ENCODE measurements around the gene ERRFI1. TPM values are rescaled to one million over a fixed set of nuclear protein-coding genes. Genes with fewer than 3 reads are reported as not detected.

The ERRFI1 gene
- total and polyA plus RNA-seq, 10 of the 15 experiments (the other 5 are each of a cell fraction or from before 2014, with no cell fraction given), result 0.90 to 6.5 (median 3.1) TPM

DNA sequence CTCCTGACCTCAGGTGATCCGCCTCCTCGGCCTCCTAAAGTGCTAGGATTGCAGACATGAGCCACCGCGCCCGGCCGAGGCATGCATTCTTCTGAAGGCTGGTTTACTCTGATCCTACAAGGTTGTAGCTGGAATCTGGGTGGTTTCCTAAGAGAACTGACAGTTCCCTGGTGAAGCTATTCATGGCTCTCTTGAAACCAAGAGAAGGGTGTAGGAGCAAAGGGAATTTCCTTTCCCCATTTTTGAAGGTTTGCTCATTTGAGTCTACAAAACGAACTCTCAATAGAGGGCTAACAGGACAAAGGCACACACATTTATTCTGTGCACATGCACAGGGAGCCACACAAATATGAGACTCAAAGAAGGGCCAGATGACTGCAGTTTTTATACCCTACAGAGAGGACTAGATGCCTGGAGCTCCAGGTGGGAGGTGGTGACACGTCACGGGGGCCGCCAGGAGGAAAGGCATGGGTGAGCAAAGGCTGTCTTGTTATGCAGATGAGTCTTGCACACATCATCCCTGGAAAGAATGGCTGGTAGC lies 49.5 kb upstream of the ERRFI1 start:
- H3K9me3 ChIP-seq (replicated peaks; ENCODE audit: control insufficient read depth, insufficient read depth, low read length), result no peaks in the 10 kb centered on the region
- H3K9ac ChIP-seq (ENCODE audit: control insufficient read depth, insufficient read depth, low read length), result no peak overlapping the region
- no peak overlapping the region for H3K4me3 ChIP-seq
- H3K4me2 ChIP-seq (ENCODE audit: control insufficient read depth, insufficient read depth), result no peak overlapping the region
- DNase-seq (ENCODE audit: low read depth, low spot score), result no peak
- no TSS peak for BruUV-seq (replicated peaks)
- H3K27ac ChIP-seq (ENCODE audit: control insufficient read depth, insufficient read depth), result no peak overlapping the region
- FAIRE-seq, result no peak
- in situ Hi-C loops (cut with MboI) (no loop called here), intact Hi-C loops (cut with micrococcal nuclease; ENCODE audit: unreplicated experiment) (no loop called here)
- 69% methylated on average over 10 of the region's 10 CpGs for WGBS (ENCODE audit: insufficient coverage, insufficient replicate concordance, low lambda C conversion rate, missing lambda C conversion rate)
- POLR2A ChIA-PET, result no interaction called here
- CTCF ChIA-PET, result no interaction called here
- H3K4me1 ChIP-seq (ENCODE audit: control insufficient read depth, insufficient read depth, low read length), result no peaks in the 10 kb centered on the region
- RAD21 ChIA-PET (ENCODE audit: unreplicated experiment), result no interaction called here
- no peaks in the 10 kb centered on the region for H3K27me3 ChIP-seq (replicated peaks in 1 of 2; ENCODE audit: control insufficient read depth in 2 of 2, insufficient read depth in 2 of 2, low read length in 1 of 2)
- no peak overlapping the region for H2AFZ ChIP-seq (ENCODE audit: control insufficient read depth, low read depth, low read length)
- no peak for ATAC-seq
- no peak for TF ChIP-seq HDAC6 (IDR thresholded peaks at IDR 0.05; ENCODE audit: unreplicated experiment)
- SMC1A ChIA-PET (ENCODE audit: uncharacterized antibody, unreplicated experiment), result no interaction called here
- no peaks in the 10 kb centered on the region for H3K79me2 ChIP-seq (ENCODE audit: control insufficient read depth, insufficient read depth, low read length)
- no peaks in the 10 kb centered on the region for H3K36me3 ChIP-seq (ENCODE audit: control insufficient read depth in 2 of 2, insufficient read depth in 2 of 2, low read length in 1 of 2)
- H4K20me1 ChIP-seq (ENCODE audit: control insufficient read depth, insufficient read depth), result no peaks in the 10 kb centered on the region

DNA sequence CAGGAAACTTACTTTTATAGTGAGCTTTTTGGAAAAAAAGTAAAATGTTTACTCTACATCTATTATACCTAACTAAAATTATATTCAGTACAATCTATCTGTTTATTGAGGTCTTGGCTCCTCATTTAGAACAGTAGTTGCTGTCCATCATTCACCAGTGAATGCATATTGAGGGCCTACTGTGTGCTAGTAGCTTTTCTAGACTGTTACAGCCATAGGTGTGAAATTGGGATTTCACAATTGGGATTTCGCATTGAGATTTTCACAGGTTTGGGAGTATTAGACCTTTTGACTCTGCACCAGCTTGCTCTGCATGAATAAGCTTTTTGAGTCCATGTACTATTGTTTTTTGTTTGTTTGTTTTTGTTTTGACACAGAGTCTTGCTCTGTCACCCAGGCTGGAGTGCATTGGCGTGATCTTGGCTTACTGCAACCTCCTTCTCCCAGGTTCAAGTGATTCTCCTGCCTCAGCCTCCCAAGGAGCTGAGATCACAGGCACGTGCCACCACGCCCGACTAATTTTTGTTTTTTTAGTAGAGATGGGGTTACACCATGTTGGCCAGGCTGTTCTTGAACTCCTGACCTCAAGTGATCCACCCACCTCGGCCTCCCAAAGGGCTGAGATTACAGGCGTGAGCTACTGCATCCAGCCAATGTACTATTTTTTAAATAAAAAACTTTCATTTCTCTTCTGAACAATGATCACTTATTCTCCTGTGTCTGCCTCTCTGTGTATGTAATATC lies 47.2 kb upstream of the ERRFI1 start:
- no peak for ATAC-seq
- H3K4me2 ChIP-seq (ENCODE audit: control insufficient read depth, insufficient read depth), result no peak overlapping the region
- BruUV-seq (replicated peaks), result no TSS peak
- ChIA-PET RAD21 (ENCODE audit: unreplicated experiment) (no interaction called here), SMC1A (ENCODE audit: uncharacterized antibody, unreplicated experiment) (interaction anchor here (0.7 to 1.6 kb wide), 3 partner anchors 28 to 274 kb away, joined by 3 read pairs; no protein-coding TSS in a partner anchor), POLR2A (no interaction called here), CTCF (interaction anchor here (0.9 to 2.3 kb wide), 3 partner anchors 10 to 58 kb away, joined by 3 to 7 read pairs (median 3); no protein-coding TSS in a partner anchor)
- H3K79me2 ChIP-seq (ENCODE audit: control insufficient read depth, insufficient read depth, low read length), result no peaks in the 10 kb centered on the region
- H3K9me3 ChIP-seq (replicated peaks; ENCODE audit: control insufficient read depth, insufficient read depth, low read length), result no peaks in the 10 kb centered on the region
- H3K27me3 ChIP-seq (replicated peaks in 1 of 2; ENCODE audit: control insufficient read depth in 2 of 2, insufficient read depth in 2 of 2, low read length in 1 of 2), result no peaks in the 10 kb centered on the region
- no peak overlapping the region for H3K9ac ChIP-seq (ENCODE audit: control insufficient read depth, insufficient read depth, low read length)
- H2AFZ ChIP-seq (ENCODE audit: control insufficient read depth, low read depth, low read length), result no peak overlapping the region
- H3K4me3 ChIP-seq, result no peak overlapping the region
- H3K36me3 ChIP-seq (ENCODE audit: control insufficient read depth in 2 of 2, insufficient read depth in 2 of 2, low read length in 1 of 2), result no peaks in the 10 kb centered on the region
- H3K4me1 ChIP-seq (ENCODE audit: control insufficient read depth, insufficient read depth, low read length), result no peaks in the 10 kb centered on the region
- WGBS (ENCODE audit: insufficient coverage, insufficient replicate concordance, low lambda C conversion rate, missing lambda C conversion rate), result 6% methylated on average over 7 of the region's 7 CpGs
- no peak for FAIRE-seq
- intact Hi-C loops (cut with micrococcal nuclease; ENCODE audit: unreplicated experiment) (no loop called here), in situ Hi-C loops (cut with MboI) (no loop called here)
- TF ChIP-seq, protein P1, sequence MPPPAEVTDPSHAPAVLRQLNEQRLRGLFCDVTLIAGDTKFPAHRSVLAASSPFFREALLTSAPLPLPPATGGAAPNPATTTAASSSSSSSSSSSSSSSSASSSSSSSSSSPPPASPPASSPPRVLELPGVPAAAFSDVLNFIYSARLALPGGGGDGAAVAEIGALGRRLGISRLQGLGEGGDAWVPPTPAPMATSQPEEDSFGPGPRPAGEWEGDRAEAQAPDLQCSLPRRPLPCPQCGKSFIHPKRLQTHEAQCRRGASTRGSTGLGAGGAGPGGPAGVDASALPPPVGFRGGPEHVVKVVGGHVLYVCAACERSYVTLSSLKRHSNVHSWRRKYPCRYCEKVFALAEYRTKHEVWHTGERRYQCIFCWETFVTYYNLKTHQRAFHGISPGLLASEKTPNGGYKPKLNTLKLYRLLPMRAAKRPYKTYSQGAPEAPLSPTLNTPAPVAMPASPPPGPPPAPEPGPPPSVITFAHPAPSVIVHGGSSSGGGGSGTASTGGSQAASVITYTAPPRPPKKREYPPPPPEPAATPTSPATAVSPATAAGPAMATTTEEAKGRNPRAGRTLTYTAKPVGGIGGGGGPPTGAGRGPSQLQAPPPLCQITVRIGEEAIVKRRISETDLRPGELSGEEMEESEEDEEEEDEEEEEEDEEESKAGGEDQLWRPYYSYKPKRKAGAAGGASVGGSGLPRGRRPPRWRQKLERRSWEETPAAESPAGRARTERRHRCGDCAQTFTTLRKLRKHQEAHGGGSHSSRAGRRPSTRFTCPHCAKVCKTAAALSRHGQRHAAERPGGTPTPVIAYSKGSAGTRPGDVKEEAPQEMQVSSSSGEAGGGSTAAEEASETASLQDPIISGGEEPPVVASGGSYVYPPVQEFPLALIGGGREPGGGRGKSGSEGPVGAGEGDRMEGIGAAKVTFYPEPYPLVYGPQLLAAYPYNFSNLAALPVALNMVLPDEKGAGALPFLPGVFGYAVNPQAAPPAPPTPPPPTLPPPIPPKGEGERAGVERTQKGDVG (CRISPR knock-in tag; IDR thresholded peaks at IDR 0.05), result no peak
- no peak for TF ChIP-seq CBFB (IDR thresholded peaks at IDR 0.05; ENCODE audit: low read depth)
- no peak for TF ChIP-seq RAD51 (IDR thresholded peaks at IDR 0.05)
- no peaks in the 10 kb centered on the region for H4K20me1 ChIP-seq (ENCODE audit: control insufficient read depth, insufficient read depth)
- no peak for DNase-seq (ENCODE audit: low read depth, low spot score)
- H3K27ac ChIP-seq (ENCODE audit: control insufficient read depth, insufficient read depth), result no peak overlapping the region

All from GM12878 (cell line).